ENCODE measurements around the gene LY6G6D.

DNA sequence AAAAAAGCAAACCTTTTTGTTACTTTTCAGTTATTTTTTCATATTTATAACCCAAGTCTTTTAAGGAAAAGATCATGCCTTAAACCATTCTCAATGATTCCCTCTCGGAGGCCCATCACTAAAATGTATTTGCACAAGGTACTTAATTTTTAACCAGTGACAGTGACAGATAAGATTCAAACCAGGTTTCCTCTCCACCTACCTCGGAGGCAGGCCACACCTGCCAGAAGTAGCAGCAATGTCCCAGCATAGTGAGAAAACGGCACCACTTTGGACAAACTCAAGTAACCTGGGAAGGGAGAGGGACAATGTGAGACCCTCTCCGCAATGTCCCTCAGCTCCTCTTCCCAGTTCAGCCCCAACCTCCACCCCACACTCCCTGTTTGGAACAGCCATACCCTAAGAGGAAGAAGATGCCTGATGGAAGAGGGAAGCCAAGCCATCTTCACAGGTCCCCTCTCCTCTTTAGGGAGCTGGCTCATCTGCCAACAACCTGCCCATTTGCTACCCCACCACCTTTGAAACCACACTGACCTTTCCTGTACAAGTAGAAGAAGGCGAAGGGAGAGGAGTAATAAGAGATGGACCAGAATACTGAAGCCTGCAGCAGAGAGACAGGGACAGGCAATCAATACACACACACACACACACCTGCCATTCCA is 14.3 kb upstream of the LY6G6D start:
- no peak for TF ChIP-seq CTCF (IDR thresholded peaks at IDR 0.05; ENCODE audit: low read depth, low read length)
- TF ChIP-seq EZH2phosphoT487 (IDR thresholded peaks at IDR 0.05; ENCODE audit: low read depth): no peak

All from OCI-LY3 (cell line).